ENCODE data around the gene ENOX1.
A peak's percentile ranks its signal among the peaks of the same experiment; 100 is the strongest.

Gene ENOX1

GRCh38 chr13:43370842-43371241 is 415.9 kb downstream of the ENOX1 start:
- DNase-seq (ENCODE audit: low read depth) = no peak
- no peak overlapping the region for H3K4me3 ChIP-seq (ENCODE audit: low read depth, low read length)
- TF ChIP-seq, protein P1, sequence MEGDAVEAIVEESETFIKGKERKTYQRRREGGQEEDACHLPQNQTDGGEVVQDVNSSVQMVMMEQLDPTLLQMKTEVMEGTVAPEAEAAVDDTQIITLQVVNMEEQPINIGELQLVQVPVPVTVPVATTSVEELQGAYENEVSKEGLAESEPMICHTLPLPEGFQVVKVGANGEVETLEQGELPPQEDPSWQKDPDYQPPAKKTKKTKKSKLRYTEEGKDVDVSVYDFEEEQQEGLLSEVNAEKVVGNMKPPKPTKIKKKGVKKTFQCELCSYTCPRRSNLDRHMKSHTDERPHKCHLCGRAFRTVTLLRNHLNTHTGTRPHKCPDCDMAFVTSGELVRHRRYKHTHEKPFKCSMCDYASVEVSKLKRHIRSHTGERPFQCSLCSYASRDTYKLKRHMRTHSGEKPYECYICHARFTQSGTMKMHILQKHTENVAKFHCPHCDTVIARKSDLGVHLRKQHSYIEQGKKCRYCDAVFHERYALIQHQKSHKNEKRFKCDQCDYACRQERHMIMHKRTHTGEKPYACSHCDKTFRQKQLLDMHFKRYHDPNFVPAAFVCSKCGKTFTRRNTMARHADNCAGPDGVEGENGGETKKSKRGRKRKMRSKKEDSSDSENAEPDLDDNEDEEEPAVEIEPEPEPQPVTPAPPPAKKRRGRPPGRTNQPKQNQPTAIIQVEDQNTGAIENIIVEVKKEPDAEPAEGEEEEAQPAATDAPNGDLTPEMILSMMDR (IDR thresholded peaks at IDR 0.05; ENCODE audit: control insufficient read depth, extremely low read depth, insufficient read depth) = no peak

DNA sequence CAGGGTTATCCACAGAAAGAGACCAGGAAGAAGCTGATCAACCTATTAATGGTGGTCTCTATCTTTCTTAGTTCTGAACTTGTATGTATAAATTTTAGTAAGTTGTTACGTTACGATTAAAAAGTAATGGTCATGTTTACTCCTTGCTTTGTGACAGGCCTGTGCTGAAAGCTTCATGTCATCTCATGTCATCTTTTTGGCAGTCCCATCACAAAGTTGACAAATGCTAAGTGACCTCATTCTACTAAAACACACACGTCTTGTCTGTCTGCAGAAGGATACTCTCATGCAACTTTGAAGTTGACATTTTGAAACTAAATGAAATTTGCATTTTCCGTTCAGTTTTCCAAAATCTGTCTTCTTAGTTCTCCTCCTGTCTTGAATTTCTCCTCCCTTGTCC is 417.5 kb downstream of the ENOX1 start:
- H3K4me3 ChIP-seq (ENCODE audit: low read depth, low read length) = no peak overlapping the region
- TF ChIP-seq, protein P1 (IDR thresholded peaks at IDR 0.05; ENCODE audit: control insufficient read depth, extremely low read depth, insufficient read depth) = no peak
- no peak for DNase-seq (ENCODE audit: low read depth)

- H3K4me3 ChIP-seq (ENCODE audit: low read depth, low read length) = no peak overlapping the region
- TF ChIP-seq, protein P1 (IDR thresholded peaks at IDR 0.05; ENCODE audit: control insufficient read depth, extremely low read depth, insufficient read depth) = no peak
- peak; percentile 13 for DNase-seq (ENCODE audit: low read depth)
These were observed 418.8 kb downstream of the ENOX1 start for GRCh38 chr13:43368003-43368402.

- TF ChIP-seq, protein P1 (IDR thresholded peaks at IDR 0.05; ENCODE audit: control insufficient read depth, extremely low read depth, insufficient read depth) = no peak
- no peak overlapping the region for H3K4me3 ChIP-seq (ENCODE audit: low read depth, low read length)
- DNase-seq (ENCODE audit: low read depth) = no peak
These were observed 421.8 kb downstream of the ENOX1 start for GRCh38 chr13:43365039-43365344.

- DNase-seq (ENCODE audit: low read depth) = no peak
- TF ChIP-seq, protein P1 (IDR thresholded peaks at IDR 0.05; ENCODE audit: control insufficient read depth, extremely low read depth, insufficient read depth) = no peak
- H3K4me3 ChIP-seq (ENCODE audit: low read depth, low read length) = no peak overlapping the region
These were observed 422.3 kb downstream of the ENOX1 start for GRCh38 chr13:43364210-43365038.

DNA sequence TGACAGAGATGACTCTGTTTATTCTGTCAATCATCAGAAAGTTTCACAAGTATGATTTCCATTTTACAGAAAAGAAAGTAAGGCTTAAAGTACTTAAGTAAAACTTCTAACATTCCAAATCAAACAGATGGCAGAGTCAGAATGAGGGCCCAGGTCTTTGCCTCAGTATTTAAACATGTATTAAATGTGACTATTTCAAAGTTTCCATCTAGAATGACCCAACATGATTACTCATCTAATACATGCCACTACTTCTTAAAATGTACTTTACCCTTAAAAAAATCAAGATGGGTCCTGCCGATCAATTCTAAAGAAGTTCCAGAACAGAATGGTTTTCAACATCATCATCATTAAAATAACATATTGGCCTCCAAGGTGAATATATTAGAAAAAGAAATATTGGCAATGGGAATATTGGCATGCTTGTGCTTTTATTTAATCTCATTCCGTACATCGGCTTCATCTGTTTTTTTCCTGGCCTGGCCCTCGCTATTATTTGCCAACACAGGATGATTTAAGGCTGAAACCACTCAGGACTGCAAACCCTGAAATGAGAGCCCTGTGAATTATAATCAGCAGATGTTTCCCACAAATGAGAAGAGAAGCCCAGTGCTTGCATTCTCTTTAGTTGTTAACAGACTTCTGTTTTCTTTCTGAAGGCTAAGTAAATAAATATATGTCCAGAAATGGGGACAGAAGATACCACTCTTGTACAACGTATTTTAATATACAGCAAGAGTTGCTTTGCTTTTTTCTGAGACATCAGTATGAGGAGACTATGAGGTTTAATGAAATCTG is 423.4 kb downstream of the ENOX1 start:
- TF ChIP-seq, protein P1 (IDR thresholded peaks at IDR 0.05; ENCODE audit: control insufficient read depth, extremely low read depth, insufficient read depth) = no peak
- H3K4me3 ChIP-seq (ENCODE audit: low read depth, low read length) = no peak overlapping the region
- no peak for DNase-seq (ENCODE audit: low read depth)
